SK-N-MC (cell line): ENCODE measurements around the gene KLC4.

Source experiments
- EZH2 ChIP-seq: fragments of 200-600 bp; sonication (generic); IDR thresholded peaks from one replicate; pipeline ENCODE4 v1.6.1; 2017; ENCODE audit warnings: antibody characterized with exemption
- FOXP2 ChIP-seq: optimal IDR thresholded peaks from 2 replicates; pipeline ENCODE3; 2011; ENCODE audit warnings: mild to moderate bottlenecking, moderate library complexity; ENCODE audit not compliant: insufficient read depth; ENCODE audit errors: extremely low read length, control extremely low read depth
- POLR2AphosphoS5 ChIP-seq: IDR thresholded peaks from 2 replicates; pipeline ENCODE4 v1.6.1; 2012; ENCODE audit warnings: mild to moderate bottlenecking, low read depth, low read length, borderline replicate concordance

GRCh38 chr6:43062818-43063217, 3.4 kb downstream of the KLC4 start:
- no peak for TF ChIP-seq EZH2
- no peak for TF ChIP-seq POLR2AphosphoS5
- no peak for TF ChIP-seq FOXP2
